Cardiac atrium fibroblast (primary cell): ENCODE results near the gene SLC39A11. TPM values are rescaled to one million over a fixed set of nuclear protein-coding genes. Genes with fewer than 3 reads are reported as not detected.

Source experiments
- total RNA-seq: library from RNA; depleted of rRNA; stranded (reverse); fragments of >200 nt; gene quantifications from 2 replicates; pipeline ENCODE4 v1.2.3, GENCODE V29; 2015

Gene SLC39A11, protein sequence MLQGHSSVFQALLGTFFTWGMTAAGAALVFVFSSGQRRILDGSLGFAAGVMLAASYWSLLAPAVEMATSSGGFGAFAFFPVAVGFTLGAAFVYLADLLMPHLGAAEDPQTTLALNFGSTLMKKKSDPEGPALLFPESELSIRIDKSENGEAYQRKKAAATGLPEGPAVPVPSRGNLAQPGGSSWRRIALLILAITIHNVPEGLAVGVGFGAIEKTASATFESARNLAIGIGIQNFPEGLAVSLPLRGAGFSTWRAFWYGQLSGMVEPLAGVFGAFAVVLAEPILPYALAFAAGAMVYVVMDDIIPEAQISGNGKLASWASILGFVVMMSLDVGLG
- total RNA-seq, result 21.2 and 32.5 TPM in 2 replicates

DNA sequence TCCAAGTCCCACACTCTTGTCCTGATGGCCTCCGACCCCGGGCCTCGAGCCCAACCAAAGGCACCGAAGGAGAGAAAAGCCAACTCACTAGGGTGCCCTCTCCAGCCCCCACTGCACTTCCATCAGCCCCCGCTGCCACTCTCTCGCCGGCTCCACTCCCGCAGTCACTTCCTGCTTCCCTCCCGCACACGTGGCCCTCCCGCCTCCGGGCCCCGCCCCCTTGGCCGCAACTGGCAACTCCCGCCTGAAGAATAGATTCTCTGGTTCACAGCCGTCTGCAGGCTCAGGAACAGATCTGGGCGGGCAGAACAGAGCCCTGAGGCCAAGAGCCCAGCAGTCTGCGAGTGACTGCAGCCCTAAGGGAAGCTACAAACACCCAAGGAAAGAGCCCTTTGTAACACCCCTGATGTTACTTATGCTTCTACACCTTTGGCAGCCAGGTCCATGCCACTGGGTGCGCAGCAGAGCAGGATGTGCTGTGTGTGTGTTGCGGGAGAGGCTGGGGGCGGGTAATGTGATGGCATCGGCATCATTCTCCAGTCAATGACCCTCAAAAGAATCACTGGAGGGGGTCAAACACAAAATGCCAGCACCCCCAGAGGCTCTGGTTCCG is at the start of gene SLC39A11:
Gene SLC39A11 (minus strand): TSS at position 166 of the 613 bp plus-strand sequence. CDS start 3,924 bp downstream, outside the sequence.

Other genes starting within 250 kb of the SLC39A11 start
- gene SSTR2, start 72.3 kb upstream of the SLC39A11 start, total RNA-seq, result not detected in 2 replicates
- 16.1 and 18.1 TPM in 2 replicates for gene COG1, start 100.4 kb upstream of the SLC39A11 start, total RNA-seq
- not detected in 2 replicates for gene CPSF4L, start 169.2 kb upstream of the SLC39A11 start, total RNA-seq
- 80.5 and 84.7 TPM in 2 replicates for gene CDC42EP4, start 219.3 kb upstream of the SLC39A11 start, total RNA-seq